Mucosa of descending colon (tissue), 3 donors: ENCODE measurements around the gene ZBTB34. TPM values are rescaled to one million over a fixed set of nuclear protein-coding genes. Genes with fewer than 3 reads are reported as not detected.

Experiments
- ATAC-seq: fragments of 200-7000 bp; cut with Tn5 transposase; one replicate; pipeline ENCODE4 v1.9.1; 2020; ENCODE audit warnings: mild to moderate bottlenecking, moderate library complexity
- DNase-seq, 3 donors: peaks; one replicate each; pipeline ENCODE4 v3.0.0-alpha.2; 2020
- H3K36me3 ChIP-seq: fragments of 200-600 bp; one replicate; pipeline ENCODE4 v1.8.0; 2021; ENCODE audit warnings: low read depth, mild to moderate bottlenecking
- H3K4me1 ChIP-seq: fragments of 200-600 bp; one replicate; pipeline ENCODE4 v1.8.0; 2021; ENCODE audit warnings: low read depth, mild to moderate bottlenecking
- H3K4me3 ChIP-seq: fragments of 200-600 bp; one replicate; pipeline ENCODE4 v1.8.0; 2021; ENCODE audit warnings: mild to moderate bottlenecking
- H3K9me3 ChIP-seq: fragments of 200-600 bp; one replicate; pipeline ENCODE4 v1.8.0; 2021; ENCODE audit warnings: mild to moderate bottlenecking
- intact Hi-C, 2 donors: fragments of 100-400 bp; cut with DNase I in 1 of 2; cut with micrococcal nuclease in 1 of 2; formaldehyde crosslinking; loops; one replicate each; pipeline versions ENCODE4 v1.11.0 to v1.11.1; 2022; cut with DNase I, micrococcal nuclease
- total RNA-seq, 3 donors: library from RNA; stranded (reverse); fragmentation: NEBNext Ultra II Directional in 2 of 3; extraction: Animal tissue kit (Norgen Biotek cat#: 25700) in 2 of 3; gene quantifications; one replicate each; pipeline versions ENCODE4 v1.2.1 to v1.2.4, GENCODE V29; 2021 to 2023
- TF ChIP-seq, protein P1 (sequence below): fragments of 200-600 bp; IDR thresholded peaks from one replicate; pipeline ENCODE4 v1.8.0; 2022; ENCODE audit warnings: antibody characterized with exemption, mild to moderate bottlenecking
- donor health status: DM: no; HTN: no; CAD: no; lungs with moderate emphysema.
- donor health status: DM: no; HTN: no; CAD: no.
- donor health status: DM: no; HTN: yes; CAD: no.

Gene ZBTB34
- total RNA-seq, 3 donors from 2014 or later = 7.7 to 12.3 (median 10.0) TPM

DNA sequence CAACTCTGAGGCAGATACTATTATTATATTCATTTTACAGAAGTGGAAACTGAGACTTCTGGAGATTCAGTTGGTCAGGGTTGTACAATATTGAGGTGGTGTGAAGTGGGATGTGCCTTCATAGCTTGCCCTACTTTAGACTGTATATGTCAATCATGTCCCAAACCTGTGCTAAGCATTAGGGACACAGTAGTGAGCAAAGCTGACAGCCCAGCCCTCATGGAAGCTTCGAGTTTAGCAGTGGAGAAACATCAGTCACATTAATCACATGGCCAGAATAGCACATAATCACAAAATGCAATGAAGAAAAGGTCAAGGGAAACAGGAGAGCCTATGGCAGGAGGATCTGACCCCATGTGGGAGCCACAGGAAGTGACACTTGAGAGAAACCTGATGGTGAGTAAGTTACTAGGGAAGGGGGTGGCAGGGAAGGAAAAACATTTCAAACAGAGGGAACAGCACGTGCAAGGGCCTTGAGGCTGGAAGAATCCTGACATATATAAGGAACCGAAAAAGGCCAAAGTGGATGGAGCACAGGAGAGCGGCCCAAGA lies 33.7 kb downstream of the ZBTB34 start:
- no peak for ATAC-seq
- Histone ChIP-seq H3K4me3 (no peak overlapping the region), H3K36me3 (no peaks in the 10 kb centered on the region), H3K4me1 (no peaks in the 10 kb centered on the region), H3K9me3 (no peaks in the 10 kb centered on the region)
- intact Hi-C loops = no loop called here
- DNase-seq = no peak
- TF ChIP-seq, protein P1, sequence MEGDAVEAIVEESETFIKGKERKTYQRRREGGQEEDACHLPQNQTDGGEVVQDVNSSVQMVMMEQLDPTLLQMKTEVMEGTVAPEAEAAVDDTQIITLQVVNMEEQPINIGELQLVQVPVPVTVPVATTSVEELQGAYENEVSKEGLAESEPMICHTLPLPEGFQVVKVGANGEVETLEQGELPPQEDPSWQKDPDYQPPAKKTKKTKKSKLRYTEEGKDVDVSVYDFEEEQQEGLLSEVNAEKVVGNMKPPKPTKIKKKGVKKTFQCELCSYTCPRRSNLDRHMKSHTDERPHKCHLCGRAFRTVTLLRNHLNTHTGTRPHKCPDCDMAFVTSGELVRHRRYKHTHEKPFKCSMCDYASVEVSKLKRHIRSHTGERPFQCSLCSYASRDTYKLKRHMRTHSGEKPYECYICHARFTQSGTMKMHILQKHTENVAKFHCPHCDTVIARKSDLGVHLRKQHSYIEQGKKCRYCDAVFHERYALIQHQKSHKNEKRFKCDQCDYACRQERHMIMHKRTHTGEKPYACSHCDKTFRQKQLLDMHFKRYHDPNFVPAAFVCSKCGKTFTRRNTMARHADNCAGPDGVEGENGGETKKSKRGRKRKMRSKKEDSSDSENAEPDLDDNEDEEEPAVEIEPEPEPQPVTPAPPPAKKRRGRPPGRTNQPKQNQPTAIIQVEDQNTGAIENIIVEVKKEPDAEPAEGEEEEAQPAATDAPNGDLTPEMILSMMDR = no peak

DNA sequence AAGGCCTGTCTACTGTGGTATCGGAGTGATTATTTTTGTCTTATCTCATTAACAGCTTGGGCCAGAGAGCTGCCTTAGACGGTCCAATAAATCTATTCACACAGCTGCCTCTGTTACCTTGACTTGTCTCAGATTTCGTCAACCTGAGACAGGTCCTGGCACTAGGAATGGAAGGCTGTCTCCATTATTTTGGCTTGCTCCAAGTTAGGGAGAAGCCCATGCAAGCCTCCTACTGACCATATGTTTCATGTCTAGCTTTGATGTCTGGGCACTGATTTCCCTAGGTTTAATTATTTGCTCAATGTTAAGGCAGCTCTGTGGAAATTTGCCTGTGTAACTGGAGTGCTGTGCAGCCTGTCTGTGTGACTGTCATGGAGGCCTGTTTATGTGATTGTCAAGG lies 41.8 kb downstream of the ZBTB34 start:
- Histone ChIP-seq H3K4me3 (no peak overlapping the region), H3K4me1 (no peaks in the 10 kb centered on the region), H3K36me3 (no peaks in the 10 kb centered on the region), H3K9me3 (peaks cover 7% of the 10 kb centered on the region)
- TF ChIP-seq, protein P1 = no peak
- ATAC-seq (no peak), DNase-seq (no peak)
- intact Hi-C loops = no loop called here

DNA sequence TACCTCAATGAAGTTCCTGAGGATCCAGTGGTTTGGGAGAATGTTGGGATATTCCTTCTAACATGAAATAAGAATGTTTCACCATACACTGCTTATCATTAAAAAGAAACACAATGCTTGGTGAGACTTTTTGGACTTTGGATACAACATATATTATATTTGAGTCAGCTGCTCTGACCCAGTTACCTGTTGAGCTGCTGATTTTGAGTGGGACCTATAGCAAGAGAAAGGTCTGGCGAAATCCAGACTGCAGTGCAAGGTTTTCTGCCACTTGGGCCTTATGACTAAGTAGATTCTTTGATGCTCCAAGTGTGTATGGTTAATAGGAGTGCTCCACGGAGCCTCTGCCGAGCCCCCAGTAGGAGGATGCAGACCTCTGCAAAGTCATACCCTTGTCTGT lies 44.1 kb downstream of the ZBTB34 start:
- TF ChIP-seq, protein P1 = no peak
- Histone ChIP-seq H3K36me3 (no peaks in the 10 kb centered on the region), H3K4me1 (no peaks in the 10 kb centered on the region), H3K4me3 (no peak overlapping the region), H3K9me3 (peaks cover 7% of the 10 kb centered on the region)
- ATAC-seq = no peak
- no peak for DNase-seq
- intact Hi-C loops = no loop called here

DNA sequence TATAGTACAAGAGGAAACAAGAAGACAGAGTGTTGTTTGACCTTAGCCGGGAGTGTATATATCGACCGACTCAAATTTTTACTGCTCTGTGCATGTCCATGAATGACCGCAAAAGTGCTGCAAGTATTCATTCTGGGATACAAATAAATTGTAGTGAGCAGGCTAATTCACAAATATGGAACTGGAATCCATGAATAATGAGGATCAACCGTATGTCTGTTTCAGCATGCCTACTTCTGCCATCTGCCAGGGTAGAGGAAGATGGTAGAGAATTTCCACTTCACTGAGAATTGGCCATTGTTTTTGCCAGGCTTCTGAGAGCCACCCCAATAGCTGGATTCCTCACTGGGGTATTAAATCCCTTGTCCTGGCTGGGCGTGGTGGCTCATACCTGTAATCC lies 45.7 kb downstream of the ZBTB34 start:
- DNase-seq = no peak
- TF ChIP-seq, protein P1 = no peak
- Histone ChIP-seq H3K9me3 (peaks cover 7% of the 10 kb centered on the region), H3K36me3 (no peaks in the 10 kb centered on the region), H3K4me1 (no peaks in the 10 kb centered on the region), H3K4me3 (no peak overlapping the region)
- ATAC-seq = no peak
- intact Hi-C loops = no loop called here

DNA sequence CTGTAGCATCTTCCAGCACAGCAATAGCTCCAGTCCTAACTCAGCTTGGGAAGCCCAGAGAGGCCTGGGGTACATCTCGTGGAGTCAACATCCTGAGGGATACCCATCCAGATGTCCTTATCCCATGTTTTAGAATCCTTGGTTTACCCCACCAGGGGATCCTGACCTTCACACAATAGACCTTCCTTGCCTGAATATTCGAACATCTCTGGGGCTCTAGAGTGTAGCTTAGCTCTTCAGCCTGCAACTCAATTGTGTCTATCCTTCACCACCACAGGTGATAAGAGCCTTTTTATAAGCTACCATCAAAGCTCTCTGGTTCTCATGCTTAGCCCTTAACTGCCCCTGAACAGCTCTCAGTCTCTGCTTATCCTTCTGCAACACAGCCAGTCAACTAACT lies 46.6 kb downstream of the ZBTB34 start:
- DNase-seq (no peak), ATAC-seq (no peak)
- no peaks in the 10 kb centered on the region for H3K36me3 ChIP-seq
- H3K4me3 ChIP-seq = no peak overlapping the region
- intact Hi-C loops = no loop called here
- no peaks in the 10 kb centered on the region for H3K9me3 ChIP-seq
- H3K4me1 ChIP-seq = no peaks in the 10 kb centered on the region
- TF ChIP-seq, protein P1 = no peak
